ENCODE measurements around the gene TRUB1. TPM values are rescaled to one million over a fixed set of nuclear protein-coding genes. Genes with fewer than 3 reads are reported as not detected.

The TRUB1 gene
- polyA plus RNA-seq, 1 of the 3 experiments (the other 2 are of a cell fraction), result 9.9 TPM

GRCh38 chr10:115020449-115020848 is 82.5 kb downstream of the TRUB1 start:
- H3K4me2 ChIP-seq, result no peak overlapping the region
- H3K79me2 ChIP-seq (ENCODE audit: insufficient read depth), result no peaks in the 10 kb centered on the region
- no peaks in the 10 kb centered on the region for H3K4me1 ChIP-seq (ENCODE audit: control insufficient read depth in 1 of 2, insufficient read depth in 2 of 2, low read depth in 1 of 2, low read length in 1 of 2)
- ChIA-PET CTCF (interaction anchor here (2.3 kb wide), 1 partner anchor 23 kb away, joined by 5 read pairs; no protein-coding TSS in a partner anchor), POLR2A (no interaction called here)
- no peak overlapping the region for H3K9ac ChIP-seq
- TF ChIP-seq USF1 (IDR thresholded peaks at IDR 0.05; ENCODE audit: borderline replicate concordance, low read depth) (no peak), GABPA (IDR thresholded peaks at IDR 0.05; ENCODE audit: low read depth) (no peak)
- H3K9me2 ChIP-seq, result no peaks in the 10 kb centered on the region
- 51% methylated on average over 2 of the region's 2 CpGs for WGBS (ENCODE audit: low lambda C conversion rate)
- H3K27ac ChIP-seq (ENCODE audit: low read depth in 2 of 2, low read length in 1 of 2), result no peak overlapping the region
- H3K9me3 ChIP-seq, result no peaks in the 10 kb centered on the region
- no peaks in the 10 kb centered on the region for H4K20me1 ChIP-seq (ENCODE audit: insufficient read depth)
- no peak for DNase-seq
- H3K36me3 ChIP-seq (replicated peaks in 1 of 2; ENCODE audit: control insufficient read depth in 1 of 2, insufficient read depth in 2 of 2, low read length in 1 of 2), result no peaks in the 10 kb centered on the region
- no peaks in the 10 kb centered on the region for H3F3A ChIP-seq (replicated peaks; ENCODE audit: insufficient read depth)
- H2AFZ ChIP-seq (ENCODE audit: low read depth), result no peak overlapping the region
- H3K27me3 ChIP-seq (ENCODE audit: insufficient read depth), result no peaks in the 10 kb centered on the region
- no peak overlapping the region for H3K4me3 ChIP-seq (ENCODE audit: low read depth in 2 of 2, low read length in 1 of 2)

DNA sequence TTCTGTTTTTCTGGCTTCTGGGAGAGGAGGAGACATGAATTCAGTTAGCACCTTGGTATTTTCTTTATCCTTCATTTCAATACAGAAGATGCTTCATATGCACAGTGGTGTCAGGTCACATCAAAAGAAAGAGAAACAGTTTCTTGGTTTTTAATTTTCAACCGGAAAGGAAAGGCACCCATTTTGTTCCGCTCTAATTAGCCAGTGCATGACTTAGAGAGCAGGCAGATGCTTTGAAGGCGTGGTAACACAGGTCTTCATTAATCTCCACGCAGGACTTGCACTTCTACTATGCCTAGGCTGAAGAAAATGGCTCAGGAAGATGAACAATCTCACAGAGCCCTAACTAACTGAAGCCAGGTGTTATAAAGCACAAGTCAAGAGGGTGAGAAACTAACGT is 84.7 kb downstream of the TRUB1 start:
- Histone ChIP-seq H3K79me2 (ENCODE audit: insufficient read depth) (no peaks in the 10 kb centered on the region), H3K9me2 (no peaks in the 10 kb centered on the region), H3K27ac (ENCODE audit: low read depth in 2 of 2, low read length in 1 of 2) (no peak overlapping the region), H3K27me3 (ENCODE audit: insufficient read depth) (no peaks in the 10 kb centered on the region), H3K4me1 (ENCODE audit: control insufficient read depth in 1 of 2, insufficient read depth in 2 of 2, low read depth in 1 of 2, low read length in 1 of 2) (peaks cover 0 to 8% of the 10 kb centered on the region in 2 experiments; a peak in 1 of 4 replicates), H3K4me2 (no peak overlapping the region), H4K20me1 (ENCODE audit: insufficient read depth) (no peaks in the 10 kb centered on the region), H3K9me3 (no peaks in the 10 kb centered on the region), H3K4me3 (ENCODE audit: low read depth in 2 of 2, low read length in 1 of 2) (no peak overlapping the region), H2AFZ (ENCODE audit: low read depth) (no peak overlapping the region), H3K9ac (no peak overlapping the region), H3F3A (replicated peaks; ENCODE audit: insufficient read depth) (no peaks in the 10 kb centered on the region), H3K36me3 (replicated peaks in 1 of 2; ENCODE audit: control insufficient read depth in 1 of 2, insufficient read depth in 2 of 2, low read length in 1 of 2) (no peaks in the 10 kb centered on the region)
- DNase-seq, result no peak
- WGBS (ENCODE audit: low lambda C conversion rate), result 67% methylated on average over 5 of the region's 5 CpGs
- POLR2A ChIA-PET, result no interaction called here
- CTCF ChIA-PET, result no interaction called here
- TF ChIP-seq POLR2AphosphoS5 (IDR thresholded peaks at IDR 0.05; ENCODE audit: low read depth, low read length) (no peak), RAD21 (IDR thresholded peaks at IDR 0.05; ENCODE audit: low read length) (no peak), EZH2phosphoT487 (IDR thresholded peaks at IDR 0.05; ENCODE audit: borderline replicate concordance, low read depth) (no peak), YY1 (IDR thresholded peaks at IDR 0.05; ENCODE audit: low read depth) (no peak), SIN3A (IDR thresholded peaks at IDR 0.05; ENCODE audit: borderline replicate concordance, low read depth, low read length) (no peak), FOXJ3 (CRISPR knock-in tag; IDR thresholded peaks at IDR 0.05) (no peak)
- TF ChIP-seq, protein P1, sequence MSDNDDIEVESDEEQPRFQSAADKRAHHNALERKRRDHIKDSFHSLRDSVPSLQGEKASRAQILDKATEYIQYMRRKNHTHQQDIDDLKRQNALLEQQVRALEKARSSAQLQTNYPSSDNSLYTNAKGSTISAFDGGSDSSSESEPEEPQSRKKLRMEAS (IDR thresholded peaks at IDR 0.05; ENCODE audit: low read depth), result no peak

- Histone ChIP-seq H3K36me3 (replicated peaks in 1 of 2; ENCODE audit: control insufficient read depth in 1 of 2, insufficient read depth in 2 of 2, low read length in 1 of 2) (no peaks in the 10 kb centered on the region), H3K27ac (ENCODE audit: low read depth in 2 of 2, low read length in 1 of 2) (no peak overlapping the region), H3K4me1 (ENCODE audit: control insufficient read depth in 1 of 2, insufficient read depth in 2 of 2, low read depth in 1 of 2, low read length in 1 of 2) (peaks cover 0 to 8% of the 10 kb centered on the region in 2 experiments; a peak in 1 of 4 replicates), H3F3A (replicated peaks; ENCODE audit: insufficient read depth) (no peaks in the 10 kb centered on the region), H3K27me3 (ENCODE audit: insufficient read depth) (no peaks in the 10 kb centered on the region), H3K9ac (no peak overlapping the region), H3K4me2 (no peak overlapping the region), H3K9me3 (no peaks in the 10 kb centered on the region), H2AFZ (ENCODE audit: low read depth) (no peak overlapping the region), H3K4me3 (ENCODE audit: low read depth in 2 of 2, low read length in 1 of 2) (no peak overlapping the region), H3K79me2 (ENCODE audit: insufficient read depth) (no peaks in the 10 kb centered on the region), H3K9me2 (no peaks in the 10 kb centered on the region), H4K20me1 (ENCODE audit: insufficient read depth) (no peaks in the 10 kb centered on the region)
- TF ChIP-seq EP300 (IDR thresholded peaks at IDR 0.05; ENCODE audit: borderline replicate concordance in 1 of 2, low read depth in 1 of 2, low read length in 1 of 2), result no peak
- TF ChIP-seq NFIC (IDR thresholded peaks at IDR 0.05; ENCODE audit: borderline replicate concordance), result no peak
- TF ChIP-seq, protein P2, sequence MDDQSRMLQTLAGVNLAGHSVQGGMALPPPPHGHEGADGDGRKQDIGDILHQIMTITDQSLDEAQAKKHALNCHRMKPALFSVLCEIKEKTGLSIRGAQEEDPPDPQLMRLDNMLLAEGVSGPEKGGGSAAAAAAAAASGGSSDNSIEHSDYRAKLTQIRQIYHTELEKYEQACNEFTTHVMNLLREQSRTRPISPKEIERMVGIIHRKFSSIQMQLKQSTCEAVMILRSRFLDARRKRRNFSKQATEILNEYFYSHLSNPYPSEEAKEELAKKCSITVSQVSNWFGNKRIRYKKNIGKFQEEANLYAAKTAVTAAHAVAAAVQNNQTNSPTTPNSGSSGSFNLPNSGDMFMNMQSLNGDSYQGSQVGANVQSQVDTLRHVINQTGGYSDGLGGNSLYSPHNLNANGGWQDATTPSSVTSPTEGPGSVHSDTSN (IDR thresholded peaks at IDR 0.05), result no peak
- TF ChIP-seq CHD2 (IDR thresholded peaks at IDR 0.05; ENCODE audit: low read length, partially characterized antibody), result no peak
- no peak for TF ChIP-seq RCOR1 (IDR thresholded peaks at IDR 0.05; ENCODE audit: low read length)
- no peak for DNase-seq
- POLR2A ChIA-PET, result no interaction called here
- CTCF ChIA-PET, result interaction anchor here (0.9 kb wide), 1 partner anchor 147 kb away, joined by 4 read pairs; no protein-coding TSS in a partner anchor
- 79% methylated on average over 8 of the region's 8 CpGs for WGBS (ENCODE audit: low lambda C conversion rate)
These were observed 85.7 kb downstream of the TRUB1 start for GRCh38 chr10:115023715-115024114.

Data from SK-N-SH (cell line).